GM12892 (cell line): ENCODE results near the gene NKX1-2.

Experiments
- POLR2A ChIP-seq: IDR thresholded peaks from 2 replicates; pipeline ENCODE4 v1.6.1; 2011; ENCODE audit warnings: low read depth, low read length, control low read depth
- POLR2AphosphoS5 ChIP-seq: IDR thresholded peaks from 2 replicates; pipeline ENCODE4 v1.6.1; 2011; ENCODE audit warnings: low read depth, low read length, control low read depth

- TF ChIP-seq POLR2A = no peak
- no peak for TF ChIP-seq POLR2AphosphoS5
These were observed 1.1 kb downstream of the NKX1-2 start for GRCh38 chr10:124448696-124449169.
